NOMO-1 treated with DMSO at 0.1 percent for 48 hours (cell line): Measurements from ENCODE around the gene CTLA4.

Experiments used
- DNase-seq: peaks from one replicate; lab custom pipeline; 2025; ENCODE audit not compliant: unreplicated experiment; lab: John Stamatoyannopoulos, UW

Gene CTLA4

DNA sequence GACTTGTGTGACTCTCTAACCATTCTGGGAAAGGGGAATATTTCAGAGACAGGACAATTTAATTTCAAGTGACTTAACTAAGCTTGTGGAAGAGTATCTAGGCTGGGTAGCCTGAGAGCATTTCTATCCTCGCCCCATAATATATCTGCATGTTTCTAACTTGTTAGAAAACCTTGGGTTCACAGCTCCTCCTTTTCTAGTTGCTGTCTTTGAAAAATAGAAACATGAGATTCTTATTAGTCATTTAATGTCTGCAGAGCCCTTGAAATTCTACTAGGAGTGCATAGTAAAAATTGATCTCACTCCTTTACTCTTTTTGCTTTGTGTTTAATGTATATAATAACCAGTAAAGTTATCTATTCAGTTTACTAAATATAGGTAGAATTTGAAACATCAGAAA is 22.4 kb downstream of the CTLA4 start:
- DNase-seq = no peak

DNA sequence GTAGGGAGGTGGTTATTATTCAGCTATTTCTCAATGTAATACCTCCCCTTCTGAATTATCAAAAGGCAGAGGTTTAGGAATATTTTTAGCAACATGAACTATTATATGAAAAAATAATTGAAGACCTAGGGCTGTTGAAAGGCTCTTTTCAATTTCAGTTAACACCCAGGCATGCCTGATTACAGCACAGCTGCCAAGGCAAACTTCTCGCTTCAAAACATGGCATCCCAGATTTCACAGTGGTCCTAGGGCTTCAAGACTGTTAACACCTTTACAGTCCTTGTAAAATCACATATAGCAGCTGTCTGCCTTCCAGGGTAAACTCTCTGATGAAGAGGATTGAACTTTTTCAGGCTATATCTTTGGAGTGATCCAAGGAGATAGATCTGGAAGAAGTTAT is 23.2 kb downstream of the CTLA4 start:
- DNase-seq = no peak

- DNase-seq = peak; percentile 72
These were observed 23.9 kb downstream of the CTLA4 start for GRCh38 chr2:203891474-203891873.

GRCh38 chr2:203892207-203892606 is 24.6 kb downstream of the CTLA4 start:
- no peak for DNase-seq

DNA sequence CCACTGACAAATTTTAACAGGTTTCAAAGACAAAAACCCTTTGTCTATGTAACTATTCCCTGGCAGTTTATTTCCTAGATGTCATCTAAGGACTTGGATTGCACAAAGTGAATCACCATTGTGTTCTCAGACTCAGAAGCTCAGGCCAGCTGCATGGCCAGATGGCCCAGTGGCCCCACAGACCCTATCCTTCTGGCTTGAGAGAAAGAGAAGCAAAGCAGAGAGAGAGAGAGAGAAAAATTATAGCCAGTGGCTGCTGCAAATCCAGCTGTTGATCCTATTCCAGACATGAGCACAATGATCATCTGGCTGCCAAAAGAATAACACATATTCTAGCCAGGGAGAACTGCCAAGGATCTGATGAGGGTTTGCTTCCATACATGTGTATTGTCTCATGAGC is 25.8 kb downstream of the CTLA4 start:
- DNase-seq = no peak

DNA sequence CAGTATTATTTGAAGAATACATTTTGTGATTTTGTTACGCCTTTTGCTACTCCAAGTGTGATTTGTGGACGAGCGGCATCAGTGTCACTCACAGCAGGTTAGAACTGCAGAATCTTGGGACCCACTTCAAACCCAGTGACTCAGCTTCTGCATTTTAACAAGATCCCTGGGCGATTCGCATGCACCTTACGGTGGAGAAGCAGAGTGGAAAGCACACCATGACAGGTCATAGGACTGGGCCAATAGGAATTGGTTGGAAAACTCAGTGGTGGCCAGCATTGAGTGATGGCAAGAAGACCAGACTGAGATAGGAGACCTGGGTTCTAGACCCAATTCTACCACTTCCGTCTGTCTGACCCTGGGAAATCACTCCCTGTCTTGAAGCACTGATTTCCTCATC is 26.3 kb downstream of the CTLA4 start:
- DNase-seq = no peak

DNA sequence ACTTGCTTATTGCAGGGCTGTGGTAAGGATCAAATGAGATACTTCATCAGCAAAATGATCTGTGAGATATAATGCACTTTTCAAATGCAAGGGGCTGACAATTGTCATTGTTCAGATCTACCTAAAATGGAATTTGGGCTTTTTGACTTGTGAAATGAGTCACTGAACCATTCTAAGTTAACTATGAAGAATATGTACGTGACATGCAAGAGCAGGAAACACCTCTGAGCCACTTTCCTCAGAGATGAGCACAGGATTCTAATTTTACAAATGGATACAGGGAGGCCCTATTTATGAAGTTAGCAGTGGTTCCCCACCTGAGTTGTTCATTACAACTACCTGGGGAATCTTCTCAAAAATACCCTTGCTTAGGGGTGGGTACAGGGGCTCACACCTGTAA is 26.7 kb downstream of the CTLA4 start:
- no peak for DNase-seq

GRCh38 chr2:203897544-203897943 is 30.0 kb downstream of the CTLA4 start:
- DNase-seq = peak; percentile 87

DNA sequence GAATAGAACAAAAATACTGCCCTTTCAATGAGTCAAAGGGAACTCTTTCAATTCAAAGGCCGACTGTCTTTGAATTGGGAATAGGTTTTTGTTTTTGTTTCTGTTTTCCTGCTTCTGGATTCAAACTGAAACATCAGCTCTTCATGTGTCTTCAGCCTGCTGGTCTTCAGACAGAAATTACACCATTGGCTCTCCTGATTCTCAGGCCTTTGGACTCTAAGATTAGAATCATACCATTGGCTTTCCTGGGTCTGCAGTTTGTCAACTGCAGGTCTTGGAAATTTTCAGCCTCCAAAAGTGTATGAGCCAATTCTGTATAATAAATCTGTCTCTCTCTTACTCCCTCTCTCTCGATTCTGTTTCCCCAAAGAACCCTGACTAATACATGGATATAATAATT is 31.1 kb downstream of the CTLA4 start:
- no peak for DNase-seq

- DNase-seq = no peak
These were observed 32.7 kb downstream of the CTLA4 start for GRCh38 chr2:203900253-203900652.

GRCh38 chr2:203904022-203904421 is 36.5 kb downstream of the CTLA4 start:
- no peak for DNase-seq

DNA sequence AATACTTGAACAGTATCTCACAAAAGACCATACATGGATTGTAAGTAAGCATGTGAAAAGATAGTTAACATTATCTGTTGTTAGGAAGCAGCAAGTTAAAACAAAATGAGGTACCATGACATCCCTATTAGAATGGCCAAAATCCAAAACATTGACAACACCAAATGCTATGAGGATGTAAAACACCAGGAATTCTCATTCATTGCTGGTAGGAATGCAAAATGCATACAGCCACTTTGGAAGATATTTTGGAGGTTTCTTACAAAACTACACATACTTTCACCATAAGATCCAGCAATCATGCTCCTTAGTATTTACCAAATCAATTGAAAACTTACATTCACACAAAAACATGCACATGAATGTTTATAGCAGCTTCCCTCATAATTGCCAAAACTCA is 38.1 kb downstream of the CTLA4 start:
- DNase-seq = no peak

GRCh38 chr2:203908066-203908796 is 40.7 kb downstream of the CTLA4 start:
- DNase-seq = peak; percentile 75

GRCh38 chr2:203908797-203909185 is 41.2 kb downstream of the CTLA4 start:
- DNase-seq = no peak

- DNase-seq = peak; percentile 49
These were observed 41.8 kb downstream of the CTLA4 start for GRCh38 chr2:203909261-203909967.

DNA sequence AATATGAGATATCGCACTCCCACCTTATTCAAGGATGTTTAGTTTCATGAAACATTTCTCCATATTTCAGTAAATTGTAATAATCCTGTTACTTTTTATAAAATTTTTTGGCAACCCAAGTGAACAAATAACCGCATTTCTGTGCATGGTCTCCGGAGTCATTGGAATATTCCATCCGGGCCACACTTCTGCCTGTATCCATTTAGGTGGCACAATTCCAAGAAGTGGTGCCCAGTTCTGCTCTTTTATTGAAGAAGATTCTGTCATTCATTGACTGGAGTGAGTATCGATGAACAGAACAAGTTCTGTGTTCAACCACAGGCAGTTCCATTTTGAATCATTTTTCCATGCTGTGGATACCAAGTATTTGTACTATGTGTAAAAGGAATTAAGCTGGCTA is 42.4 kb downstream of the CTLA4 start:
- no peak for DNase-seq

- peak; percentile 63 for DNase-seq
These were observed 46.4 kb downstream of the CTLA4 start for GRCh38 chr2:203913947-203914346.

- DNase-seq = peak; percentile 71
These were observed 47.1 kb downstream of the CTLA4 start for GRCh38 chr2:203914546-203915182.

GRCh38 chr2:203915256-203915655 is 47.7 kb downstream of the CTLA4 start:
- no peak for DNase-seq

DNA sequence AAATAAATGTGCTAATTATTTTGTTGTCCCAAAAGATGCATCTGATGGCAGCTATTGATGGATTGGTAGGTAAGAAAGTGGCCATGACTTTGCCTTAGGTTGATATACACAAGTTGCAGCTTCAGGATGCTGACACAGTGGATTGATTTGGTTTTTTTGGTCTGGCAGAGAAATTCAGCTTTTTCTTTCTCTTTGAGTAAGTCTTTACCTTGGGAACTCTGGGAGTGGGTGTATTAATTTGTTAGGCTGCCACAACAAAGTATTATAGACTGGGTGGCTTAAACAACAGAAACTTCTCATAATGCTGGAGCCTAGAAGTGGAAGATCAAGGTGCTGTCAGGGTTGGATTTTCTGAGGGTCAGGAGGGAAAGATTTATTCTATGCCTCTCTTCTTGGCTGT is 49.2 kb downstream of the CTLA4 start:
- no peak for DNase-seq

- DNase-seq = no peak
These were observed 50.7 kb downstream of the CTLA4 start for GRCh38 chr2:203918264-203918663.

GRCh38 chr2:203918839-203919238 is 51.3 kb downstream of the CTLA4 start:
- no peak for DNase-seq
